ENCODE data around the gene PCNT. TPM values are rescaled to one million over a fixed set of nuclear protein-coding genes. Genes with fewer than 3 reads are reported as not detected.

Gene PCNT
- total and polyA plus RNA-seq, 2 donors (not counting 1 experiment from before 2014, with no cell fraction given): 20.3 to 58.1 TPM

- Mint-ChIP-seq H3K9me3 (ENCODE audit: insufficient read depth) (no peaks in the 10 kb centered on the region), H3K27ac (peak overlapping the region; percentile 91), H3K27me3 (no peaks in the 10 kb centered on the region), H3K4me1 (peaks cover 47% of the 10 kb centered on the region), H3K4me3 (peak overlapping the region; percentile 93)
- ATAC-seq (ENCODE audit: low read depth): peak; percentile 5
- H3K4me1 ChIP-seq (ENCODE audit: control insufficient read depth in 2 of 2, insufficient read depth in 2 of 2, low read length in 2 of 2): peaks cover 33 to 54% of the 10 kb centered on the region in 2 donors
- H3K9me3 ChIP-seq (ENCODE audit: control extremely low read depth in 1 of 3, control insufficient read depth in 2 of 3, insufficient read depth in 1 of 3, low read length in 2 of 3): peaks cover 0 to 3% (median under 1%) of the 10 kb centered on the region in 3 donors
- peak overlapping the region; percentile 78 for H3K9ac ChIP-seq (ENCODE audit: low read length)
- peak overlapping the region; percentile 62 to 86 (median 78) for H3K4me3 ChIP-seq (ENCODE audit: control extremely low read depth in 1 of 5, extremely low read depth in 1 of 5, insufficient read depth in 1 of 5, low read depth in 2 of 5, low read length in 4 of 5)
- no peaks in the 10 kb centered on the region for H3K27me3 ChIP-seq (replicated peaks in 1 of 4; ENCODE audit: control extremely low read depth in 1 of 4, control insufficient read depth in 3 of 4, insufficient read depth in 4 of 4, low read length in 3 of 4)
- POLR2A ChIA-PET: no interaction called here
- no peak for TF ChIP-seq CTCF (IDR thresholded peaks at IDR 0.05)
- TF ChIP-seq EZH2 (IDR thresholded peaks at IDR 0.05; ENCODE audit: borderline replicate concordance, insufficient read depth, low read depth, low read length, poor library complexity, severe bottlenecking): no peak
- no peak for DNase-seq
- WGBS (ENCODE audit: insufficient coverage): no CpG with 5 or more reads among the region's 16 CpGs
- peak overlapping the region; percentile 61 to 87 for H3K27ac ChIP-seq (ENCODE audit: low read length in 2 of 2)
- H4K20me1 ChIP-seq (ENCODE audit: control insufficient read depth, insufficient read depth, low read length, poor library complexity, severe bottlenecking): peaks cover 32% of the 10 kb centered on the region
- peaks cover 42% of the 10 kb centered on the region for H3K79me2 ChIP-seq (ENCODE audit: control insufficient read depth, insufficient read depth, low read length)
- H3K4me2 ChIP-seq (replicated peaks; ENCODE audit: low read depth, low read length, poor library complexity, severe bottlenecking): peak overlapping the region; percentile 84
- intact Hi-C loops (cut with micrococcal nuclease): loop anchor here (1.0 kb wide), 5 partner anchors 10 to 172 kb away; partner anchors contain the start of genes DIP2A, LSS and PCNT
- CTCF ChIA-PET: no interaction called here
- peak overlapping the region; percentile 94 for H2AFZ ChIP-seq (ENCODE audit: insufficient read depth, low read depth, low read length, poor library complexity, severe bottlenecking)
- peaks cover 2 to 19% of the 10 kb centered on the region in 2 experiments for H3K36me3 ChIP-seq (replicated peaks in 1 of 2; ENCODE audit: control extremely low read depth in 1 of 2, control insufficient read depth in 1 of 2, extremely low read depth in 1 of 2, insufficient read depth in 2 of 2, low read length in 1 of 2)
These were observed 37.3 kb upstream of the PCNT start for GRCh38 chr21:46286648-46287002.

DNA sequence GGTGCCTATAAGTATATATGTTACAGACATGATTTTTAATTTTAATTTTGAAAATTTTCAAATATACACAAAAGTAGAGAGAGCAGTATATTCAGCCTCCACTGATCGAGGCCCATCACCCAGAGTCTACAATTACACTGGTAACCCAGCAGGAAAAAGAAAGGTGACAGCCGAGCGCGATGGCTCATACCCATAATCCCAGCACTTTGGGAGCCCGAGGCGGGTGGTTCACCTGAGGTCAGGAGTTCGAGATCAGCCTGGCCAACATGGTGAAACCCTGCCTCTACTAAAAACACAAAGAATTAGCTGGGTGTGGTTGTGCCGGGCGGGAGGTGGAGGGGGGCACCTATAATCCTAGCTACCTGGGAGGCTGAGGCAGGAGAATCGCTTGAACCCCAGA, 36.4 kb upstream of the PCNT start:
- H3K79me2 ChIP-seq (ENCODE audit: control insufficient read depth, insufficient read depth, low read length): peaks cover 33% of the 10 kb centered on the region
- peaks cover 2 to 20% of the 10 kb centered on the region in 2 experiments for H3K36me3 ChIP-seq (replicated peaks in 1 of 2; ENCODE audit: control extremely low read depth in 1 of 2, control insufficient read depth in 1 of 2, extremely low read depth in 1 of 2, insufficient read depth in 2 of 2, low read length in 1 of 2)
- peaks cover 0 to 9% (median 3%) of the 10 kb centered on the region in 3 donors for H3K9me3 ChIP-seq (ENCODE audit: control extremely low read depth in 1 of 3, control insufficient read depth in 2 of 3, insufficient read depth in 1 of 3, low read length in 2 of 3)
- ChIA-PET POLR2A (no interaction called here), CTCF (no interaction called here)
- H3K9me3 Mint-ChIP-seq (ENCODE audit: insufficient read depth): no peaks in the 10 kb centered on the region
- H3K27me3 ChIP-seq (replicated peaks in 1 of 4; ENCODE audit: control extremely low read depth in 1 of 4, control insufficient read depth in 3 of 4, insufficient read depth in 4 of 4, low read length in 3 of 4): no peaks in the 10 kb centered on the region
- H3K27ac ChIP-seq (ENCODE audit: low read length in 2 of 2): no peak overlapping the region
- H3K4me3 Mint-ChIP-seq: no peak overlapping the region
- ATAC-seq (ENCODE audit: low read depth): no peak
- no peak for DNase-seq
- H3K4me3 ChIP-seq (ENCODE audit: control extremely low read depth in 1 of 5, extremely low read depth in 1 of 5, insufficient read depth in 1 of 5, low read depth in 2 of 5, low read length in 4 of 5): no peak overlapping the region
- no peaks in the 10 kb centered on the region for H3K27me3 Mint-ChIP-seq
- peaks cover 24% of the 10 kb centered on the region for H4K20me1 ChIP-seq (ENCODE audit: control insufficient read depth, insufficient read depth, low read length, poor library complexity, severe bottlenecking)
- H3K4me1 ChIP-seq (ENCODE audit: control insufficient read depth in 2 of 2, insufficient read depth in 2 of 2, low read length in 2 of 2): peaks cover 33 to 46% of the 10 kb centered on the region in 2 donors
- no peak overlapping the region for H3K27ac Mint-ChIP-seq
- no peak overlapping the region for H3K9ac ChIP-seq (ENCODE audit: low read length)
- intact Hi-C loops (cut with micrococcal nuclease): no loop called here
- H3K4me2 ChIP-seq (replicated peaks; ENCODE audit: low read depth, low read length, poor library complexity, severe bottlenecking): no peak overlapping the region
- no peak for TF ChIP-seq EZH2 (IDR thresholded peaks at IDR 0.05; ENCODE audit: borderline replicate concordance, insufficient read depth, low read depth, low read length, poor library complexity, severe bottlenecking)
- no peak for TF ChIP-seq CTCF (IDR thresholded peaks at IDR 0.05)
- WGBS (ENCODE audit: insufficient coverage): 100% methylated on average over 2 of the region's 10 CpGs
- peaks cover 46% of the 10 kb centered on the region for H3K4me1 Mint-ChIP-seq
- H2AFZ ChIP-seq (ENCODE audit: insufficient read depth, low read depth, low read length, poor library complexity, severe bottlenecking): no peak overlapping the region

All from B cell (primary cell).